HEK293 (cell line): ENCODE results near the gene SLC35F2.
"Not testable (repeated sequence)": the region's sequence is repeated elsewhere in the genome, so short reads cannot be mapped to it uniquely, and the experiment has no call there.

ENCODE experiments used
- CTCF ChIA-PET: fragments of 350-600 bp; formaldehyde crosslinking; extraction: SDS; loops from one replicate; lab custom pipeline; 2021; ENCODE audit warnings: antibody characterized with exemption; lab: Yijun Ruan, JAX
- POLR2A ChIA-PET: fragments of 300-600 bp; formaldehyde crosslinking; extraction: SDS; loops from one replicate; lab custom pipeline; 2020; ENCODE audit warnings: antibody characterized with exemption, inconsistent platforms; lab: Yijun Ruan, JAX
- H3K27ac ChIP-seq: fragments of 200-500 bp; sonication (Bioruptor generic); 2 replicates; pipeline ENCODE4 v1.5.1; 2014; ENCODE audit warnings: low read depth, low read length, control low read depth, inconsistent platforms; ENCODE audit errors: extremely low read depth
- H3K36me3 ChIP-seq, 2 experiments: fragments of 200-500 bp in 1 of 2; sonication (Bioruptor generic) in 1 of 2; 1 replicate in 1 of 2; 2 replicates in 1 of 2; pipeline ENCODE4 v1.5.1; 2014 to 2017; ENCODE audit warnings: inconsistent platforms in 2 of 2, low read length in 2 of 2; ENCODE audit not compliant: control insufficient read depth in 2 of 2, insufficient read depth in 1 of 2
- H3K4me1 ChIP-seq: fragments of 200-500 bp; sonication (Bioruptor generic); 2 replicates; pipeline ENCODE4 v1.5.1; 2014; ENCODE audit warnings: mild to moderate bottlenecking, low read length, inconsistent platforms; ENCODE audit not compliant: control insufficient read depth, insufficient read depth
- H3K4me3 ChIP-seq: 2 replicates; pipeline ENCODE4 v1.5.1; 2011; ENCODE audit warnings: low read depth, mild to moderate bottlenecking, control low read depth, low read length, moderate library complexity
- H3K9me3 ChIP-seq: fragments of 200-500 bp; sonication (Bioruptor generic); 2 replicates; pipeline ENCODE4 v1.5.1; 2014; ENCODE audit warnings: low read depth, low read length, inconsistent platforms; ENCODE audit not compliant: control insufficient read depth, insufficient read depth
- GLI2 ChIP-seq: fragments of 450-650 bp; formaldehyde crosslinking; IDR thresholded peaks from 2 replicates; pipeline ENCODE4; 2017; ENCODE audit warnings: missing biosample characterization, missing genetic modification characterization, low read depth, borderline replicate concordance
- HOXA7 ChIP-seq: sonication (generic); formaldehyde crosslinking; IDR thresholded peaks from 2 replicates; pipeline ENCODE4 v1.8.1; 2022; ENCODE audit warnings: missing genetic modification reagents, borderline replicate concordance
- KLF1 ChIP-seq: fragments of 450-650 bp; formaldehyde crosslinking; IDR thresholded peaks from 2 replicates; pipeline ENCODE4 v1.5.1; 2016; ENCODE audit warnings: missing biosample characterization, missing genetic modification characterization
- KLF16 ChIP-seq: fragments of 450-650 bp; formaldehyde crosslinking; IDR thresholded peaks from 2 replicates; pipeline ENCODE4 v1.5.1; 2017; ENCODE audit warnings: missing biosample characterization, missing genetic modification characterization
- MZF1 ChIP-seq: fragments of 450-650 bp; formaldehyde crosslinking; IDR thresholded peaks from 2 replicates; pipeline ENCODE4 v1.5.1; 2017; ENCODE audit warnings: missing biosample characterization, missing genetic modification characterization, borderline replicate concordance
- SCRT1 ChIP-seq: fragments of 450-650 bp; formaldehyde crosslinking; IDR thresholded peaks from 2 replicates; pipeline ENCODE4 v1.5.1; 2016; ENCODE audit warnings: missing biosample characterization, missing genetic modification characterization, borderline replicate concordance
- TCF7L2 ChIP-seq: IDR thresholded peaks from 2 replicates; pipeline ENCODE4 v1.6.1; 2011; ENCODE audit warnings: low read depth, mild to moderate bottlenecking, inconsistent platforms, low read length, moderate library complexity, borderline replicate concordance
- ZBTB7A ChIP-seq: fragments of 450-650 bp; formaldehyde crosslinking; IDR thresholded peaks from 2 replicates; pipeline ENCODE4 v1.5.1; 2016; ENCODE audit warnings: low read depth, missing biosample characterization, missing genetic modification characterization
- ZNF202 ChIP-seq: fragments of 450-650 bp; formaldehyde crosslinking; IDR thresholded peaks from 2 replicates; pipeline ENCODE4 v1.5.1; 2016; ENCODE audit warnings: missing biosample characterization, missing genetic modification characterization, borderline replicate concordance
- ZNF223 ChIP-seq: fragments of 450-650 bp; formaldehyde crosslinking; IDR thresholded peaks from 2 replicates; pipeline ENCODE4 v1.5.1; 2016; ENCODE audit warnings: missing biosample characterization, missing genetic modification characterization
- ZNF239 ChIP-seq: fragments of 450-650 bp; formaldehyde crosslinking; IDR thresholded peaks from 2 replicates; pipeline ENCODE4 v1.5.1; 2016; ENCODE audit warnings: missing biosample characterization, missing genetic modification characterization
- ZNF280D ChIP-seq: fragments of 450-650 bp; formaldehyde crosslinking; IDR thresholded peaks from 2 replicates; pipeline ENCODE4 v1.5.1; 2016; ENCODE audit warnings: missing biosample characterization, missing genetic modification characterization
- ZNF292 ChIP-seq: fragments of 450-650 bp; formaldehyde crosslinking; IDR thresholded peaks from 2 replicates; pipeline ENCODE4 v1.5.1; 2016; ENCODE audit warnings: low read depth, missing biosample characterization, missing genetic modification characterization, borderline replicate concordance
- ZNF311 ChIP-seq: fragments of 450-650 bp; formaldehyde crosslinking; IDR thresholded peaks from 2 replicates; pipeline ENCODE4 v1.5.1; 2017; ENCODE audit warnings: missing biosample characterization, missing genetic modification characterization, borderline replicate concordance
- ZNF350 ChIP-seq: fragments of 450-650 bp; formaldehyde crosslinking; IDR thresholded peaks from 2 replicates; pipeline ENCODE4 v1.5.0; 2017; ENCODE audit warnings: missing biosample characterization, mild to moderate bottlenecking, missing genetic modification characterization
- ZNF366 ChIP-seq: fragments of 450-650 bp; formaldehyde crosslinking; conservative IDR thresholded peaks from 2 replicates; pipeline ENCODE4 v1.5.1; 2016; ENCODE audit warnings: missing biosample characterization, missing genetic modification characterization
- ZNF394 ChIP-seq: fragments of 450-650 bp; formaldehyde crosslinking; IDR thresholded peaks from 2 replicates; pipeline ENCODE4 v1.5.1; 2016; ENCODE audit warnings: missing biosample characterization, missing genetic modification characterization, mild to moderate bottlenecking, moderate library complexity, borderline replicate concordance
- ZNF404 ChIP-seq: fragments of 450-650 bp; formaldehyde crosslinking; IDR thresholded peaks from 2 replicates; pipeline ENCODE4 v1.5.1; 2017; ENCODE audit warnings: missing biosample characterization, missing genetic modification characterization
- ZNF530 ChIP-seq: fragments of 450-650 bp; formaldehyde crosslinking; IDR thresholded peaks from 2 replicates; pipeline ENCODE4 v1.5.1; 2016; ENCODE audit warnings: low read depth, missing biosample characterization, missing genetic modification characterization
- ZNF600 ChIP-seq: fragments of 450-650 bp; formaldehyde crosslinking; IDR thresholded peaks from 2 replicates; pipeline ENCODE4 v1.5.1; 2016; ENCODE audit warnings: missing biosample characterization, missing genetic modification characterization
- ZNF626 ChIP-seq: fragments of 450-650 bp; sonication (Bioruptor Pico); formaldehyde crosslinking; IDR thresholded peaks from 2 replicates; pipeline ENCODE4 v1.5.1; 2018; ENCODE audit warnings: missing biosample characterization, missing genetic modification characterization, inconsistent platforms
- ZNF792 ChIP-seq: fragments of 450-650 bp; formaldehyde crosslinking; IDR thresholded peaks from 2 replicates; pipeline ENCODE4 v1.5.1; 2016; ENCODE audit warnings: missing biosample characterization, missing genetic modification characterization

The SLC35F2 gene

GRCh38 chr11:107834995-107835394 lies 23.6 kb downstream of the SLC35F2 start:
- POLR2A ChIA-PET, result no interaction called here
- peaks cover 1% of the 10 kb centered on the region; the same call in 1 of the 2 replicates for H3K4me1 ChIP-seq

GRCh38 chr11:107833926-107834325 lies 24.7 kb downstream of the SLC35F2 start:
- H3K4me3 ChIP-seq, POLR2A ChIA-PET, H3K9me3 ChIP-seq, H3K36me3 ChIP-seq, CTCF ChIA-PET, H3K4me1 ChIP-seq: not testable (repeated sequence)
- peak; percentile 90 for TF ChIP-seq TCF7L2
- TF ChIP-seq, all 188 proteins: peak for 1; not testable (repeated sequence) for 187
- H3K27ac ChIP-seq, result not testable (repeated sequence)

More at GRCh38 chr11:107834995-107835394, 23.6 kb downstream of the SLC35F2 start:
- Histone ChIP-seq H3K36me3 (no peaks in the 10 kb centered on the region), H3K27ac (no peak overlapping the region), H3K4me3 (no peak overlapping the region), H3K9me3 (no peaks in the 10 kb centered on the region)
- CTCF ChIA-PET, result no interaction called here
- TF ChIP-seq ZNF530 (tag by site-specific recombination) (no peak), ZNF350 (tag by site-specific recombination) (no peak), ZNF600 (tag by site-specific recombination) (no peak), GLI2 (tag by site-specific recombination) (no peak), ZBTB7A (no peak), SCRT1 (no peak), ZNF366 (tag by site-specific recombination) (no peak), ZNF626 (tag by site-specific recombination) (no peak), ZNF292 (tag by site-specific recombination) (no peak), ZNF239 (no peak), ZNF223 (tag by site-specific recombination) (no peak), KLF16 (tag by site-specific recombination) (no peak), ZNF202 (tag by site-specific recombination) (no peak), ZNF792 (no peak), ZNF394 (tag by site-specific recombination) (no peak), ZNF280D (tag by site-specific recombination) (no peak), MZF1 (no peak)

GRCh38 chr11:107830915-107831540 lies 27.6 kb downstream of the SLC35F2 start:
- Histone ChIP-seq H3K36me3 (no peaks in the 10 kb centered on the region), H3K9me3 (no peaks in the 10 kb centered on the region), H3K4me1 (no peaks in the 10 kb centered on the region), H3K27ac (no peak overlapping the region), H3K4me3 (no peak overlapping the region)
- TF ChIP-seq ZNF311 (tag by site-specific recombination) (no peak), ZNF404 (tag by site-specific recombination) (no peak), KLF1 (tag by site-specific recombination) (no peak), HOXA7 (no peak)
- POLR2A ChIA-PET, result no interaction called here
- CTCF ChIA-PET, result interaction anchor here (0.5 to 0.9 kb wide), 5 partner anchors 8 to 847 kb away, joined by 3 to 4 read pairs (median 3); no protein-coding TSS in a partner anchor
